Lower lobe of right lung (tissue), 2 donors: ENCODE data around the gene PTPRN2. TPM values are rescaled to one million over a fixed set of nuclear protein-coding genes. Genes with fewer than 3 reads are reported as not detected.
A peak's percentile ranks its signal among the peaks of the same experiment; 100 is the strongest.

Experiments
- ATAC-seq, 2 donors: fragments of 200-7000 bp; cut with Tn5 transposase; one replicate each; pipeline ENCODE4 v1.9.1; 2020 to 2022; ENCODE audit warnings: mild to moderate bottlenecking in 2 of 2, moderate library complexity in 2 of 2
- DNase-seq: peaks from one replicate; pipeline ENCODE4 v3.0.0-alpha.2; 2020
- H3K27ac ChIP-seq: fragments of 200-600 bp; one replicate; pipeline ENCODE4 v1.8.0; 2022
- H3K27me3 ChIP-seq: fragments of 200-600 bp; one replicate; pipeline ENCODE4 v1.8.0; 2022; ENCODE audit warnings: low read depth
- H3K36me3 ChIP-seq: fragments of 200-600 bp; one replicate; pipeline ENCODE4 v1.8.0; 2022; ENCODE audit warnings: mild to moderate bottlenecking
- H3K4me1 ChIP-seq: fragments of 200-600 bp; one replicate; pipeline ENCODE4 v1.8.0; 2022
- H3K4me3 ChIP-seq: fragments of 200-600 bp; one replicate; pipeline ENCODE4 v1.8.0; 2022; ENCODE audit warnings: mild to moderate bottlenecking
- H3K9me3 ChIP-seq: fragments of 200-600 bp; one replicate; pipeline ENCODE4 v1.8.0; 2022
- CTCF ChIP-seq: fragments of 200-600 bp; IDR thresholded peaks from one replicate; pipeline ENCODE4 v1.8.0; 2022; ENCODE audit warnings: antibody characterized with exemption, mild to moderate bottlenecking
- intact Hi-C: fragments of 100-400 bp; cut with DNase I; formaldehyde crosslinking; loops from one replicate; pipeline ENCODE4 v1.11.0; 2022
- total RNA-seq: library from RNA; stranded (reverse); fragmentation: NEBNext Ultra II Directional; extraction: Animal tissue kit (Norgen Biotek cat#: 25700); gene quantifications from one replicate; pipeline ENCODE4 v1.2.1, GENCODE V29; 2021
- donor health status: DM: no; HTN: yes; CAD: no; lungs with severe emphysema.

PTPRN2 gene
- total RNA-seq, 1 donor from 2014 or later = 6.8 TPM

- H3K36me3 ChIP-seq = no peaks in the 10 kb centered on the region
- H3K9me3 ChIP-seq = no peaks in the 10 kb centered on the region
- no peak overlapping the region for H3K4me3 ChIP-seq
- DNase-seq (peak; percentile 37), ATAC-seq (no peak)
- intact Hi-C loops = no loop called here
- no peaks in the 10 kb centered on the region for H3K27me3 ChIP-seq
- TF ChIP-seq CTCF = no peak
- H3K27ac ChIP-seq = no peak overlapping the region
- no peaks in the 10 kb centered on the region for H3K4me1 ChIP-seq
Measured at GRCh38 chr7:157809154-157809862, 778.3 kb downstream of the PTPRN2 start.

GRCh38 chr7:157808042-157808441 is 779.6 kb downstream of the PTPRN2 start:
- H3K27ac ChIP-seq = no peak overlapping the region
- ATAC-seq (no peak), DNase-seq (peak; percentile 19)
- no peaks in the 10 kb centered on the region for H3K4me1 ChIP-seq
- H3K36me3 ChIP-seq = no peaks in the 10 kb centered on the region
- intact Hi-C loops = no loop called here
- no peak overlapping the region for H3K4me3 ChIP-seq
- no peak for TF ChIP-seq CTCF
- H3K9me3 ChIP-seq = no peaks in the 10 kb centered on the region
- H3K27me3 ChIP-seq = no peaks in the 10 kb centered on the region

- DNase-seq (no peak), ATAC-seq (no peak)
- no peaks in the 10 kb centered on the region for H3K36me3 ChIP-seq
- no peaks in the 10 kb centered on the region for H3K9me3 ChIP-seq
- H3K4me1 ChIP-seq = no peaks in the 10 kb centered on the region
- no peak overlapping the region for H3K4me3 ChIP-seq
- intact Hi-C loops = no loop called here
- H3K27me3 ChIP-seq = no peaks in the 10 kb centered on the region
- no peak overlapping the region for H3K27ac ChIP-seq
- no peak for TF ChIP-seq CTCF
Measured at GRCh38 chr7:157807510-157807909, 780.1 kb downstream of the PTPRN2 start.

GRCh38 chr7:157806711-157807110 is 780.9 kb downstream of the PTPRN2 start:
- DNase-seq = peak; percentile 19
- H3K9me3 ChIP-seq = no peaks in the 10 kb centered on the region
- intact Hi-C loops = no loop called here

GRCh38 chr7:157805713-157806112 is 781.9 kb downstream of the PTPRN2 start:
- H3K9me3 ChIP-seq = no peaks in the 10 kb centered on the region
- intact Hi-C loops = no loop called here
- peak; percentile 32 for DNase-seq
- no peaks in the 10 kb centered on the region for H3K36me3 ChIP-seq
- no peaks in the 10 kb centered on the region for H3K27me3 ChIP-seq
- no peaks in the 10 kb centered on the region for H3K4me1 ChIP-seq
- H3K4me3 ChIP-seq = no peak overlapping the region
- no peak for TF ChIP-seq CTCF
- H3K27ac ChIP-seq = no peak overlapping the region
- no peak for ATAC-seq

More at GRCh38 chr7:157806711-157807110, 780.9 kb downstream of the PTPRN2 start:
- Histone ChIP-seq H3K4me1 (no peaks in the 10 kb centered on the region), H3K27me3 (no peaks in the 10 kb centered on the region), H3K36me3 (no peaks in the 10 kb centered on the region), H3K4me3 (no peak overlapping the region), H3K27ac (no peak overlapping the region)
- ATAC-seq = no peak
- no peak for TF ChIP-seq CTCF
